ENCODE measurements around the gene AHCYL2.

DNA sequence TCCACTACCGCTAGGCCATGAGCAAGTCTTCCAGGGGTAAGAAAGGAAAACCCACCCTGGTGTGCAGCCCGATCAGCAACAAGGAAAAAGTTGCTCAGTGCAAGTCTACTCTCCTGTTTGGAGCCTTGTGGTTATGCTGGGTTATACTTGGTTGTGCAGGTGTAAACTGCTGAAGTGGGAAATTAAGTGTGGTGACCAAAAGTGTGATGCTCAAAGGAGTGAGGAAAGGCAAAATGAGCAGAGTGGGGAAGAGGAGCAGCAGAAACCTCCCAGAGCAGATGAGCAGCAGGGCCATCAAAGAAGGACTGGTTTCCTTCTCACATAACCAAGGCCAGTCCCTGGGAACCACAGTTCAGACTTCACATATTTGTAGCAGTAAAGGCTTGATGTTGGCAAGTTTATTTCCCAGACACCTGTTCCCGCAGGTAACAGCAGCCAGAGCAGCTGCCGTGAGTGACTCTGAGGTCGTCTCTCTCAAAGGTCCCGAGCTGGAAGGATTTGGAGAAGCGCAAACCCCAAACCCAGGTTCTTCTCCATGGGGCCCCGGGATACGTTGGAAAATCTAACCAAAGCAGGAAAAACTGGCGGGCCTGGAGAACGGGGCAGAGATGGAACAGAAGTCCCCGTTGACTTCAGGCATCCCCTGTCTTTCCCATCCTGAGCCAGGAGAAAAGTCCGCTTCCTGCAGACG lies 37.0 kb upstream of the AHCYL2 start:
- TF ChIP-seq CTCF (IDR thresholded peaks at IDR 0.05; ENCODE audit: extremely low read depth in 1 of 2, insufficient read depth in 1 of 2, low read depth in 1 of 2, low read length in 2 of 2) = no peak
- no peak for TF ChIP-seq EZH2 (IDR thresholded peaks at IDR 0.05; ENCODE audit: borderline replicate concordance, low read depth, low read length, severe bottlenecking)
